SK-N-SH treated with all-trans-retinoic acid at 6 μM for 48 hours (cell line): ENCODE data around the gene CRIP2.

Experiments
- ATAC-seq: fragments of 200-7000 bp; cut with Tn5 transposase; 3 replicates; pipeline ENCODE4 v1.9.1; 2020; ENCODE audit warnings: mild to moderate bottlenecking, moderate library complexity
- CREB5 ChIP-seq: fragments of 250-450 bp; sonication (Bioruptor Pico); IDR thresholded peaks from 2 replicates; pipeline ENCODE4 v1.5.1; 2020; ENCODE audit warnings: low read depth, mild to moderate bottlenecking, moderate library complexity
- CSDC2 ChIP-seq: fragments of 250-450 bp; sonication (Bioruptor Pico); IDR thresholded peaks from 2 replicates; pipeline ENCODE4 v1.5.0; 2020; ENCODE audit warnings: mild to moderate bottlenecking, moderate library complexity
- ESRRG ChIP-seq: fragments of 250-450 bp; sonication (Bioruptor Pico); IDR thresholded peaks from 2 replicates; pipeline ENCODE4 v1.6.1; 2021; ENCODE audit warnings: mild to moderate bottlenecking
- GLIS3 ChIP-seq: fragments of 250-450 bp; sonication (Bioruptor Pico); IDR thresholded peaks from 2 replicates; pipeline ENCODE4 v1.5.0; 2020; ENCODE audit warnings: mild to moderate bottlenecking, moderate library complexity
- ISL1 ChIP-seq: fragments of 250-450 bp; sonication (Bioruptor Pico); IDR thresholded peaks from 2 replicates; pipeline ENCODE4 v2.1.2; 2022; ENCODE audit warnings: mild to moderate bottlenecking, moderate library complexity
- PATZ1 ChIP-seq: fragments of 250-450 bp; sonication (Bioruptor Pico); IDR thresholded peaks from 2 replicates; pipeline ENCODE4 v1.8.0; 2020; ENCODE audit warnings: mild to moderate bottlenecking, moderate library complexity, borderline replicate concordance
- PPARA ChIP-seq: fragments of 250-450 bp; sonication (Bioruptor Pico); IDR thresholded peaks from 2 replicates; pipeline ENCODE4 v1.5.0; 2020; ENCODE audit warnings: mild to moderate bottlenecking, borderline replicate concordance
- RARB ChIP-seq: fragments of 250-450 bp; sonication (Bioruptor Pico); IDR thresholded peaks from 2 replicates; pipeline ENCODE4 v1.8.0; 2021; ENCODE audit warnings: mild to moderate bottlenecking, moderate library complexity
- TSHZ2 ChIP-seq: fragments of 250-450 bp; sonication (Bioruptor Pico); IDR thresholded peaks from 2 replicates; pipeline ENCODE4 v1.5.0; 2020; ENCODE audit warnings: mild to moderate bottlenecking, moderate library complexity
- ZFP30 ChIP-seq: fragments of 450-650 bp; formaldehyde crosslinking; IDR thresholded peaks from 2 replicates; pipeline ENCODE4 v1.5.0; 2022; ENCODE audit warnings: mild to moderate bottlenecking, moderate library complexity
- TF ChIP-seq, protein P1 (sequence below): fragments of 250-450 bp; sonication (Bioruptor Pico); IDR thresholded peaks from 2 replicates; pipeline ENCODE4 v1.8.0; 2021; ENCODE audit warnings: low read depth, mild to moderate bottlenecking, moderate library complexity, borderline replicate concordance

Gene CRIP2

GRCh38 chr14:105476831-105477659, 2.4 kb downstream of the CRIP2 start:
- TF ChIP-seq PATZ1: no peak
- ATAC-seq: no peak

DNA sequence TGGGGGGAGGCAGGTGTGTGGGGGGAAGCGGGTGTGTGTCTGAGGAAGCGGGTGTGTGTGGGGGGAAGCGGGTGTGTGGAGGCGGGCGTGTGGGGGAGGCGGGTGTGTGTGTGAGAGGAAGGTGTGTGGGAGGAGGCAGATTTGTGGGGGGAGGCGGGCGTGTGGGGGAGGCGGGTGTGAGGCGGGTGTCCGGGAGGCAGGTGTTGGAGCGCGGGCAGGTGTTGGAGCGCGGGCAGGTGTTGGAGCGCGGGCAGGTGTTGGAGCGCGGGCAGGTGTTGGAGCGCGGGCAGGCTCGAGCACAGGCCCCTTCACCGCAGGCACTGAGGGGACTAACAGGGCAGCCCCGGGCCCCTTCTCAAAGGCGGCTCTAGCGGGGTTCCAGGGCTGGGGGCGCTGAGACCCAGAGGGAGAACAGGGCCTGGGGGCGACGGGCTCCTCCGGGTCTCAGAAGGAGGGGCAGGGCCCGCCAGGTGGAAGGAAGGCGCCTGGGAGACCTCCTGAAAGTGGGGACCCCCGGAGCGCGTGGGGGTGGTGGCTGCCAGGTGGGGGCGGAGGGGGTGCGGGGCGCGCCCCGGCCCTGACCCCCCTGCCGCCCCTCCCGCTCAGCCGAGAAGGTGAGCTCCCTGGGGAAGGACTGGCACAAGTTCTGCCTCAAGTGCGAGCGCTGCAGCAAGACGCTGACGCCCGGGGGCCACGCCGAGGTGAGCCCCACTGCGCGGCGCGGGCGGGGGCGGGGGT, 3.2 kb downstream of the CRIP2 start:
- ATAC-seq: no peak
- TF ChIP-seq PPARA: no peak
- TF ChIP-seq CREB5 (CRISPR knock-in tag): no peak
- TF ChIP-seq TSHZ2: no peak
- TF ChIP-seq ISL1 (CRISPR knock-in tag): no peak
- no peak for TF ChIP-seq ZFP30 (CRISPR knock-in tag)
- TF ChIP-seq CSDC2 (CRISPR knock-in tag): no peak
- no peak for TF ChIP-seq PATZ1
- TF ChIP-seq, all 23 proteins: peak for 0

DNA sequence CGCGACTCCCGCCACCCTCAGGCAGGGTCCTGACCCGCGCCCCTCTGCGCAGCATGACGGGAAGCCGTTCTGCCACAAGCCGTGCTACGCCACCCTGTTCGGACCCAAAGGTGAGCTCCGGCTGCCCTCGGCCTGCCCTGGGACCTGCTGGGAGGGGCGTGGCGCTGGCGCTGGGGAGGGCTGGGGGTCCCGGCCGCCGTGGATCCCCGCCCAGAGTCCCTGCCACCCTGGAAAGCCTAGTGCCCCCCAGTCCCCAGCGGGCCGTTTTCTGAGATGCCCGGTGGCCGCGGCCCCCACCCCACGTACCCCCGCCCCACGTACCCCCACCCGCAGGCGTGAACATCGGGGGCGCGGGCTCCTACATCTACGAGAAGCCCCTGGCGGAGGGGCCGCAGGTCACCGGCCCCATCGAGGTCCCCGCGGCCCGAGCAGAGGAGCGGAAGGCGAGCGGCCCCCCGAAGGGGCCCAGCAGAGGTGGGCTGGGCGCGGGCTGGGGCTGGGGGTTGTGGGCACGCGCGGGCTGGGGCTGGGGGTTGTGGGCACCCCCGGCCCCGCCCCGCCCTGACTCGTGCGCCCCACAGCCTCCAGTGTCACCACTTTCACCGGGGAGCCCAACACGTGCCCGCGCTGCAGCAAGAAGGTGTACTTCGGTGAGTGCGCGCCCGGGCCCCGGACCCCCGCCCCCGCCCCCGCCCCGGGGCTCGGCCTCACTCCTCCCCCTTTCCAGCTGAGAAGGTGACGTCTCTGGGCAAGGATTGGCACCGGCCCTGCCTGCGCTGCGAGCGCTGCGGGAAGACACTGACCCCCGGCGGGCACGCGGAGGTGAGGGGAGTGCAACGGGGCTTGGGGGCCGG, 4.0 kb downstream of the CRIP2 start:
- TF ChIP-seq RARB (CRISPR knock-in tag): no peak
- no peak for TF ChIP-seq GLIS3 (CRISPR knock-in tag)
- TF ChIP-seq CREB5 (CRISPR knock-in tag): no peak
- no peak for TF ChIP-seq ESRRG (CRISPR knock-in tag)
- TF ChIP-seq, protein P1, sequence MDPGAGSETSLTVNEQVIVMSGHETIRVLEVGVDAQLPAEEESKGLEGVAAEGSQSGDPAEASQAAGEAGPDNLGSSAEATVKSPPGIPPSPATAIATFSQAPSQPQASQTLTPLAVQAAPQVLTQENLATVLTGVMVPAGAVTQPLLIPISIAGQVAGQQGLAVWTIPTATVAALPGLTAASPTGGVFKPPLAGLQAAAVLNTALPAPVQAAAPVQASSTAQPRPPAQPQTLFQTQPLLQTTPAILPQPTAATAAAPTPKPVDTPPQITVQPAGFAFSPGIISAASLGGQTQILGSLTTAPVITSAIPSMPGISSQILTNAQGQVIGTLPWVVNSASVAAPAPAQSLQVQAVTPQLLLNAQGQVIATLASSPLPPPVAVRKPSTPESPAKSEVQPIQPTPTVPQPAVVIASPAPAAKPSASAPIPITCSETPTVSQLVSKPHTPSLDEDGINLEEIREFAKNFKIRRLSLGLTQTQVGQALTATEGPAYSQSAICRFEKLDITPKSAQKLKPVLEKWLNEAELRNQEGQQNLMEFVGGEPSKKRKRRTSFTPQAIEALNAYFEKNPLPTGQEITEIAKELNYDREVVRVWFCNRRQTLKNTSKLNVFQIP (CRISPR knock-in tag): no peak
- TF ChIP-seq, all 23 proteins: peak for 0
- ATAC-seq: no peak
